ENCODE measurements around the gene RGS12.

RGS12 gene

DNA sequence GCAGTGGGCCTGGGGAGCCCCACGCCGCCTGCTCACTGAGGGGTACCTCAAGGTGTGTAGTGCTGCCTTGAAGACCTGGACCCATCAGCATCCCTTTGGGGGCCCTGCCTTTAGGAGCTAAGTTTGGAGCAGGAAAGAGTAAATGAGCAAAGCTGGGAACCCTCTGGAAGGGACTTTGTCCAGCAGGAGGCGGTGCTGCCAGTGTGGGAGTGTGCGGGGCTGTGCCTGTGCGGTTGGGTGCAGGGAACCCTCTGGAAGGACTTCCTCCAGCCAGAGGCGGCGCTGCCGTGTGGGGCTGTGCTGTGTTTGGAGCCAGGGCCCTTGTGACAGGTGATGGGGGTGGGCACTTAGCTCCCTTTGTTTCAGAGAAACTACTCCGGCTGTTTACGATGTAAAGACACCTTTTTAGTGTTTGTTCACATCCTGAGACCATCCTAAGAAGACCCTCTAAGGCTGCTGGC is 25.8 kb downstream of the RGS12 start:
- Histone ChIP-seq H3K4me3 (ENCODE audit: low read length) (no peak overlapping the region), H2AFZ (ENCODE audit: low read depth, low read length) (no peak overlapping the region), H3K36me3 (ENCODE audit: insufficient read depth, low read length) (peaks cover 33% of the 10 kb centered on the region), H3K27me3 (ENCODE audit: insufficient read depth, low read length) (no peaks in the 10 kb centered on the region), H3K9me3 (ENCODE audit: low read length) (peaks cover 3% of the 10 kb centered on the region), H3K4me1 (ENCODE audit: insufficient read depth, low read length) (peaks cover 32% of the 10 kb centered on the region)

DNA sequence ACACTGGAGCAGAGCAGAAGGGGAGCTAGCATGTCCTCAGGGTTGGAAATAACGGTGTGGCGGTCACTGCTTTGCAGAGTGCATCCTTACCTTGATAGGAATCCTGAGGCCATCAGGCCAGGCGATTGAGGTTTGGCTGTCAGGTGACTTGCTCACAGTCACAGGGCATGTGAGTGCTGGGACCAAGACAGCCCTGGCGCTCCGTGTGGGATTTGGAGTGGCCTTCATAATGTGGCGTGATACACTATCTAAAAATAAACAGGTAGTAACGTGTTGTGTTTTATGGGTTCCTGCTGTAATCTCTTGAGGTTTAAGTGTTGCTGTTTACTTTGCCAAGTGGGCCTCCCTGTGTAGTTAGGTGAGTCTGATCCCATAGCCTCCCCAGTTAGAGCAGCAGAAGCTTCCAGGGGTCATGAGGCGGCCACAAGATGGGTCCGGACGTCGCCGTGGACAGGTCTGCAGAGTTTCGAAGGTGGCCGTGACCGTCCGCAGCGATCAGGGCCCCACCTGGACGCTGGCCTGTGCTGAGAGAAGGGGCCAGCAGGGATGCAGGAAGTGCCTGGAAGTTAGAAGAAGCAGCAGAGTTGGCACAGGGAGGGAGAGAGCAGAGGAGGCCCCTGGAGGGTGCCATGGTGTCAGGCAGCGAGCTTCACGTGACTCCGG is 27.7 kb downstream of the RGS12 start:
- no peak overlapping the region for H3K4me3 ChIP-seq (ENCODE audit: low read length)
- H3K36me3 ChIP-seq (ENCODE audit: insufficient read depth, low read length): peaks cover 32% of the 10 kb centered on the region

DNA sequence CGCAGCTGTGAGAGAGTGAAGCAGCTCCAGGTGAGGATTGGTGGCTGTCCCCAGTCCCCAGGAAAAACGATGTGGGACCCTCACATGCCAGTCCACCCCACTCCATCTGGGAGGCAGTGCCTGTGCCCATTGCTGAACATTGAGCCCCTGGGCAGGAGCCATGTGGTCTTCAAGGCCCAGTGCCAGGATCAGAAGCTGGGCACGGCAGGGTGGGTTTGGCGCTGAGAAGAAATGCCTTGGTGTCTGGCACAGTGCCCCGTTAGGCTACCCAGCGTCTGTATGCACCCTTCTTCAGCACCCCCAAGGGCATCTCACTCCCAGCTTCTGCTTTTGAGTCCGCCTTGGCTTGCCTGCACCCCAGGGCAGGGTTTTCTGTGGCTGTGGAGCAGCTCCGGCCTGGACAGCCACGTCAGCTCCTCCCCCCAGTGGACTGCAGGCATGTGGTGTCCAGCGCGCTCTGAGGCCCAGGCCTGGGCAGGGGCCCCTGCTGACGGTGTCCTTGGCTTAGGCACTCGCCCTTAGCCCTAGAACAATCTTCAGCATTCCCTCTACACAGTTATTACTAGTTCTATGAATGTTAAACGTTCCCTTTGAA is 28.6 kb downstream of the RGS12 start:
- H3K27me3 ChIP-seq (ENCODE audit: insufficient read depth, low read length): no peaks in the 10 kb centered on the region
- H3K36me3 ChIP-seq (ENCODE audit: insufficient read depth, low read length): peaks cover 24% of the 10 kb centered on the region
- no peak overlapping the region for H3K4me3 ChIP-seq (ENCODE audit: low read length)
- H3K9me3 ChIP-seq (ENCODE audit: low read length): peaks cover 12% of the 10 kb centered on the region
- H2AFZ ChIP-seq (ENCODE audit: low read depth, low read length): no peak overlapping the region
- peaks cover 35% of the 10 kb centered on the region for H3K4me1 ChIP-seq (ENCODE audit: insufficient read depth, low read length)

More for the DNA sequence above, 27.7 kb downstream of the RGS12 start:
- Histone ChIP-seq H3K4me1 (ENCODE audit: insufficient read depth, low read length) (peaks cover 35% of the 10 kb centered on the region), H3K27me3 (ENCODE audit: insufficient read depth, low read length) (no peaks in the 10 kb centered on the region), H2AFZ (ENCODE audit: low read depth, low read length) (no peak overlapping the region), H3K9me3 (ENCODE audit: low read length) (peaks cover 13% of the 10 kb centered on the region)

DNA sequence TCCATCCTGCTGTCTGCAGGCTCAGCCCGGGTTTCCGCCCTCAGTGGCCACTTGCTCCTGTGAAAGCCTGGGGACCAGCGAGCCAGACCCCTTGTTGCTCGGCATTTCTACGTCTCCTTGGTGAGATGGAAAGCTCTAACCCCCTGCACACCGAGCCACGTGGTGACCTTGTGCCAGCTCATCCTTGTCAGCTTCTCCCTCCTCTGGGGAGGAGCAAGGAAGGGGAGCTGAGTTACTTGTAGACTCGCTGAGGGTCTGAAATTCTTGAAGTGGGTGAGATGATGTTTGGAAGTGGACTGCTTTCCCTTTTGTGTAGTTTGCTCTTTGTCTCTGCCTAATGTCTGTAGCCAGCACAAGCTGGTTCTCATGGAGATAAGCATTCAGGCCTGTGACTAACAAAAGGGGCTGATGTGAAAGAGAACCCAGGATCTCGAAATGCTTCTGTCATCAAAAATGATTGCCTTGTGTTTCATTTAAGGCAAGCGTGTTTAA is 29.3 kb downstream of the RGS12 start:
- Histone ChIP-seq H3K4me3 (ENCODE audit: low read length) (no peak overlapping the region), H2AFZ (ENCODE audit: low read depth, low read length) (no peak overlapping the region), H3K27me3 (ENCODE audit: insufficient read depth, low read length) (no peaks in the 10 kb centered on the region), H3K36me3 (ENCODE audit: insufficient read depth, low read length) (peaks cover 17% of the 10 kb centered on the region), H3K9me3 (ENCODE audit: low read length) (peaks cover 12% of the 10 kb centered on the region), H3K4me1 (ENCODE audit: insufficient read depth, low read length) (peaks cover 35% of the 10 kb centered on the region)

DNA sequence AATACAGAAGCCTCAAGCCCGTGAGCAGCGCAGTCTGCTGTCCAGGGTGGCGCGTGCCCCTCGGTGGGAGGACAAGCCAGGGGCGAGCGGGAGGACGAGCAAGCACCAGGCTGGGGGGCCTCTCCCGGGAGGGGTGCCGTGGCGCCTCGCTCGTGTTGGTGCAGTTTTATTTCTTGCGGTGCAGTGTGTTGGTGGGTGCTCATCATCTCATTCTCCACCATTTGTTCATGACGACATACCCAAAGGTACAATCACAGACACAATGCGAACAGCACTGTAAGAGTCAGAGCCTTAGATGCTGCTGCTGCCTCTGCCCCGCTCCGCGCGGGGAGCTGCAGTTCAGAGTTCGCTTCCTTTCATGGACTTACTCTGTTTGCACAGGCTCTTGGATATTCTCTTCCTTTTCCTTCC is 30.3 kb downstream of the RGS12 start:
- H3K9me3 ChIP-seq (ENCODE audit: low read length): peaks cover 12% of the 10 kb centered on the region
- peaks cover 10% of the 10 kb centered on the region for H3K36me3 ChIP-seq (ENCODE audit: insufficient read depth, low read length)
- H3K4me3 ChIP-seq (ENCODE audit: low read length): no peak overlapping the region
- H3K27me3 ChIP-seq (ENCODE audit: insufficient read depth, low read length): no peaks in the 10 kb centered on the region
- no peak overlapping the region for H2AFZ ChIP-seq (ENCODE audit: low read depth, low read length)
- H3K4me1 ChIP-seq (ENCODE audit: insufficient read depth, low read length): peaks cover 35% of the 10 kb centered on the region

DNA sequence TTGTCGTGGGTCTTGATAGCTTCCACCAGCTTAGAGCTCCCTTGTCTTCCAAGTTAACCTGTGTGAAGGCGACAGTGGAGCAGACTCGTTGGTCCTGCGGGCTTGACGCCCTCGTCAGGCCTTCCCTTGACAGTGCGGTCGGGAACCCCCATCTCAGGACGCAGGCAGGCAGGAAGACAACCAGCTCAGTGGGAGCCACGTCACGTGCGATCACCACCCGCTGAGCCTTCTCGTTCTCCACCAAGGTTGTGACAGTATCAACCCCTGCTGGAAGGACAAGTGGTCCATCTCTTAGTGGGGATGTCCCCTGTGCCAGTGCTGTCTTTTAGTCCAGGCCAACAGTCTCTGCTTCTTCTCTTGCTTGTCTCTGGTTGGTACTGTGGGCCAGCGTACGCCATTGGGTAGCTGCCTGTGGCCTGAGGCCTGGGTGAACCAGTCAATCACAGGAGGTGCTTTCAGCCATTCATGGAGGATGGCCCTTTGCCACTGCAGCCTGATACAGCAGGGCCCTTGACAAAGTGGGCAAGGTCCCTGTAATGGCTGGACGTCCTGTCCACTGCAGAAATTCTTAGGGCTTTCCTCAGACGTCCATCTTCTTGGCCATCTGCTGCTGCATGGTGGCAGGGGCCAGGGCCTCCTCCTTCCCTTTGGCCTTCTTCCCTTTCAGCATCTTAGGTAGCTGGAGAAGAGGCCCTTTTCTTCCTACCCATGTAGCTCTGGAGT is 31.4 kb downstream of the RGS12 start:
- Histone ChIP-seq H2AFZ (ENCODE audit: low read depth, low read length) (no peak overlapping the region), H3K36me3 (ENCODE audit: insufficient read depth, low read length) (peaks cover 2% of the 10 kb centered on the region), H3K4me1 (ENCODE audit: insufficient read depth, low read length) (peaks cover 35% of the 10 kb centered on the region), H3K9me3 (ENCODE audit: low read length) (peaks cover 12% of the 10 kb centered on the region), H3K27me3 (ENCODE audit: insufficient read depth, low read length) (no peaks in the 10 kb centered on the region), H3K4me3 (ENCODE audit: low read length) (no peak overlapping the region)

DNA sequence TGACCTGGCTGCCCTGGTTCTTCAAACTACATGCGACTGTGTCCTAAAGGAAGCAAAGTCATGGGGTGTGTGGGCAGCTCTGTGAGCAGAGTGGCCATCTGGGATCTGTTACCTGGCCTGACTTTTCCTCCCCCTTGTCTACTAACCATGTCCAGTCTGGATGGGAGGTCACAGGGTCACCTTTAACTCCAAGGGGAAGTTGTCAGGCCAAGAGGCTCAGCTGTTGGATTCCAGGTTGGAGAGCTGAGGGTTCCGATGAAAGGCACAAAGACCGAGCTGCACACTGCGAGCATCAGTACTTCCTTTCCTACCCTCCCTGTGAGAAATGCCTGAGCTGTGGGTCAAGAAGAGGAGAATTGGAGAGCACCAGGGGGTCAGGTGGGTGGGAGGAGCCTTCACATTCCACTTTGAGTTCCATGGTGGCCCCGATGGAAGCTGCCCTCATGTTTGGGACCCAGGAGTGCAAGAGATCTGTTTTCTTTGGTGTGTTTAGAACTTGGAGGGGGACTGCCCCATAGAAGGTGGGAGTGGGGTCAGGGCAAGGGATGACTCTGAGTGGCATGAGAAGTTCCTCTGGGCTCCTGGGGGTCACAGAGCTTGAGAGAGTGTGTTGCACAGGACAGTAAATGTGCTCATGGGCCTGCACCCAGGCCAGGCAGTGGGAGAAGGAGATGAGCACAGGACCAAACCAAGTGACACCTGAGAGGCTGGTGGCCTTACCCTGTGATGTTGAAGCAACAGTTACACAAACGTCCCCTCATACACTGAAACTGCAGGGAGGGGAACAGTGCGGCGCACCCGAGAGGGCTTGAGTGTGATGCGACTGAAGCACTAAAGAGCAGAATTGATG is 36.2 kb downstream of the RGS12 start:
- Histone ChIP-seq H3K27me3 (ENCODE audit: insufficient read depth, low read length) (no peaks in the 10 kb centered on the region), H2AFZ (ENCODE audit: low read depth, low read length) (no peak overlapping the region), H3K4me3 (ENCODE audit: low read length) (no peak overlapping the region), H3K4me1 (ENCODE audit: insufficient read depth, low read length) (no peaks in the 10 kb centered on the region), H3K36me3 (ENCODE audit: insufficient read depth, low read length) (peaks cover 2% of the 10 kb centered on the region), H3K9me3 (ENCODE audit: low read length) (peaks cover 14% of the 10 kb centered on the region)

DNA sequence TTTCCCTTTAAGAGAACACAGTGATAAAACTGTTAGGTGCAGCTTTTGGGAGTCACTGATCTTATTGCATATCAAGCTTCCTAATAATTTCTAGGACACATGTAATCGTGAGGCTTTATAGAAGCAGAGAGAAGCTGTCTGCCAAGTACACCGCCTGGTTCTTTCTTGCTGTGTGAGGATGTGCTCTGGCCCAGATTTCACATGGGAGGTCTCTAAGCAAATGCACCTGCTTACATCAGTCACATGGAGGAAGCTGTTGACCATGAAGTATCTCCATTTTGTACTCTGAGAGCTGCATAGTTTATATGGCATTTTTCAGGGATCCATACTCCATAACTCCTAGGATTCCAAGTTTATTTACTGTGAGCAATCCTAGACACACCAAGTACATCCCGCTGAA is 37.1 kb downstream of the RGS12 start:
- no peaks in the 10 kb centered on the region for H3K27me3 ChIP-seq (ENCODE audit: insufficient read depth, low read length)
- H3K4me1 ChIP-seq (ENCODE audit: insufficient read depth, low read length): no peaks in the 10 kb centered on the region
- peaks cover 8% of the 10 kb centered on the region for H3K9me3 ChIP-seq (ENCODE audit: low read length)
- H3K36me3 ChIP-seq (ENCODE audit: insufficient read depth, low read length): peaks cover 2% of the 10 kb centered on the region
- H3K4me3 ChIP-seq (ENCODE audit: low read length): no peak overlapping the region
- no peak overlapping the region for H2AFZ ChIP-seq (ENCODE audit: low read depth, low read length)

DNA sequence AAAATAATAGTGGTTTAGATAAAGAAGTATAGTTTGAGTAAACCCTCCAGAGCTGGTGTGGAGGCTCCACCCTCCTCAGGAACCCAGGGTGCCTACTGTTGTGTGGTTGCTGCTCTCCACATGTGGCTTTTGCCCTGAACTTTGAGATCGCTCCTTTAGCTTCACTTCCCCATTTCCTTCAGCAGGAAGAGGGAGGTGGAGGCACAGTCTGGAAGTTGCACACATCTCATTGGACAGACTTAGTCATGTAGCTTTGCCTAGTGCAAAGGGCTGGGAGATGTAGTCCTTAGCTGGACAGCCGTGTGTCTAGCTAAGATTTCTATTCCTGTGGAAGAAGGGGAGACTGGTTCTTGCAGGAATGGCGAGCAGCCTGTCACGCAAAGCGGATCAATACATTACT is 37.9 kb downstream of the RGS12 start:
- no peak overlapping the region for H3K4me3 ChIP-seq (ENCODE audit: low read length)
- peaks cover 2% of the 10 kb centered on the region for H3K36me3 ChIP-seq (ENCODE audit: insufficient read depth, low read length)
- peaks cover 2% of the 10 kb centered on the region for H3K9me3 ChIP-seq (ENCODE audit: low read length)
- no peaks in the 10 kb centered on the region for H3K4me1 ChIP-seq (ENCODE audit: insufficient read depth, low read length)
- no peak overlapping the region for H2AFZ ChIP-seq (ENCODE audit: low read depth, low read length)
- H3K27me3 ChIP-seq (ENCODE audit: insufficient read depth, low read length): no peaks in the 10 kb centered on the region

DNA sequence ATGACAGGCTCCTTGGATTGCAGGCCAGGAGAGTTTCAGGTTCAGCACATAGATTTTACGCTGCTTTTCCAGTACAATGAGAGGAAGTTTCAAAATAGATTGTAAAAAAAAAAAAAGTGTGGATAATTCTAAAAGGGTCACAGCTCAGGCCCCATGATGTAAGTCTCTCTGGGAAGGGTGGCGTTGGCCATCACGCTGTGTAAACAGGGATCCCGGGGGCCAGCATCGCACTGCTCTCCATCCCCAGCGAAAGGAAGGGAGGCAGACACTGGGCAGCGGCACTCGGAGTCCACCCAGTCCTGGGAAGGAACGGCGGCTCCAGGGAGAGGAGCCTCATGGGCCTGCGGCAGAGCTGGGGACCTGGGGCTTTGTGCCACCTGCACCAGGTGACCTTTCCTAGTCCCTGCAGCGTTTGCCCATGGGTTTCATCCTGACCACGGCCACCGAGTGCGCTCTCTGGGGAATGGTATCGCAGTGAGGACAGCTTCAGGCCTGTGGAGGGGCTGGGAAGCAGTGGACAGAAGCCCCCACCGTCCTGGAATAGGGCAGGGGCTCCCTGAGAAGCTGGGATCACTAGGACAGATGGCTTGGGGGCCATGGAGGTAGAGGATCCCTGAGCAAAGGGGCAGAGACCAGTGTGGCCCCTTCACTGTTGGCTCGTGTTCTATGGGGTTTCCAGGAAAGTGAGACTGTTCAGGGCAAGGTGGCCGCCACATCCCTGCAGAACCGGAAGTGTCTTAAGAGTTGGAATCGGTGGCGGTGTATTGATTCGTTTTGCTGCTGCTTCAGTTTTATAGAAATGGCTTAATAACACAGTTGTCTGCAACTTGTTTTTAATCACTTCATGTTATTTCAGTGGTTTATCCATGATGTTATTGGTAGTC is 38.9 kb downstream of the RGS12 start:
- Histone ChIP-seq H3K27me3 (ENCODE audit: insufficient read depth, low read length) (no peaks in the 10 kb centered on the region), H3K36me3 (ENCODE audit: insufficient read depth, low read length) (peaks cover 2% of the 10 kb centered on the region), H2AFZ (ENCODE audit: low read depth, low read length) (no peak overlapping the region), H3K4me3 (ENCODE audit: low read length) (no peak overlapping the region), H3K4me1 (ENCODE audit: insufficient read depth, low read length) (no peaks in the 10 kb centered on the region), H3K9me3 (ENCODE audit: low read length) (peaks cover 2% of the 10 kb centered on the region)

DNA sequence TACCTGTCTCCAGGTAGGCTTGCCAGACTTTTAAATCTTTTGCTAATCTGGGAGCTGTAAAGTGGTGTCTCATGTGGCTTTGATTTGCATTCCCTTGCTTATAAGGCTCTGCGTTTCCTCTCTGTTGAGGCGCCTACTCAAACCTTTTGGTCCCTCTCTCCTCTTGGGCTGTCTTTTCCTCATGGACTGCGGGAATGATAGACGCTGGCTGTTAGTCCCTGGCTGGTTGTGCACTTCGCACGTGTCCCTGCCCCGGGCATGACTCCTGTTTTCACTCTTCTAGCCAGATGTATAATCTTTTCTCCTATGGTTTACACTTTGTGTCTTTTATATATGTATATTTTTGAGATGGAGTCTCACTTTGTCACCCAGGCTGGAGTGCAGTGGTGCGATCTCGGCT is 39.7 kb downstream of the RGS12 start:
- Histone ChIP-seq H3K4me3 (ENCODE audit: low read length) (no peak overlapping the region), H2AFZ (ENCODE audit: low read depth, low read length) (no peak overlapping the region), H3K36me3 (ENCODE audit: insufficient read depth, low read length) (peaks cover 2% of the 10 kb centered on the region), H3K9me3 (ENCODE audit: low read length) (peaks cover 2% of the 10 kb centered on the region), H3K27me3 (ENCODE audit: insufficient read depth, low read length) (no peaks in the 10 kb centered on the region), H3K4me1 (ENCODE audit: insufficient read depth, low read length) (no peaks in the 10 kb centered on the region)

DNA sequence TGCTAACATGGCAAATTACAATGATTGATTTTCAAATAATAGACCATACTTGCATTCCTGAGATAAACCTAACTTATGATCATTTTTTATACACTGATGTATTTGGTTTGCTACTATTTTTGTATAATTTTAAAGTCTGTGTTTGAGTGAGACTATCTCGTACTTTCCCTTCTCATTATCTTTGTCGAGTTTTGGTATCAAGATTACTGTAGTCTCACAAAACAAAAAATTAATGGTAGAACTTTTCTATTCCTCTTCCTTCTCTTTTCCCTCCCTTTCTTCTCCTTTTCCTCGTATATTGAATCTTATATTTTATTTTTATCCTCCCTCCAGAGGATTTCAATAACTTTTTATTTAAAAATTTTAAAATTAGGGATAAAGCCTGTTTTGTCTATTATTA is 41.5 kb downstream of the RGS12 start:
- H2AFZ ChIP-seq (ENCODE audit: low read depth, low read length): no peak overlapping the region
- no peaks in the 10 kb centered on the region for H3K27me3 ChIP-seq (ENCODE audit: insufficient read depth, low read length)
- H3K4me1 ChIP-seq (ENCODE audit: insufficient read depth, low read length): no peaks in the 10 kb centered on the region
- H3K4me3 ChIP-seq (ENCODE audit: low read length): no peak overlapping the region
- H3K36me3 ChIP-seq (ENCODE audit: insufficient read depth, low read length): no peaks in the 10 kb centered on the region
- peaks cover 2% of the 10 kb centered on the region for H3K9me3 ChIP-seq (ENCODE audit: low read length)

All from neuron (in vitro differentiated cells).